Fibroblast of upper back skin (primary cell): ENCODE data around the gene SKA1.
A peak's percentile ranks its signal among the peaks of the same experiment; 100 is the strongest.
"Not testable (repeated sequence)": the region's sequence is repeated elsewhere in the genome, so short reads cannot be mapped to it uniquely, and the experiment has no call there.

Experiments
- DNase-seq: peaks from one replicate; pipeline ENCODE4 v3.0.0-alpha.2; 2013

The SKA1 gene

DNA sequence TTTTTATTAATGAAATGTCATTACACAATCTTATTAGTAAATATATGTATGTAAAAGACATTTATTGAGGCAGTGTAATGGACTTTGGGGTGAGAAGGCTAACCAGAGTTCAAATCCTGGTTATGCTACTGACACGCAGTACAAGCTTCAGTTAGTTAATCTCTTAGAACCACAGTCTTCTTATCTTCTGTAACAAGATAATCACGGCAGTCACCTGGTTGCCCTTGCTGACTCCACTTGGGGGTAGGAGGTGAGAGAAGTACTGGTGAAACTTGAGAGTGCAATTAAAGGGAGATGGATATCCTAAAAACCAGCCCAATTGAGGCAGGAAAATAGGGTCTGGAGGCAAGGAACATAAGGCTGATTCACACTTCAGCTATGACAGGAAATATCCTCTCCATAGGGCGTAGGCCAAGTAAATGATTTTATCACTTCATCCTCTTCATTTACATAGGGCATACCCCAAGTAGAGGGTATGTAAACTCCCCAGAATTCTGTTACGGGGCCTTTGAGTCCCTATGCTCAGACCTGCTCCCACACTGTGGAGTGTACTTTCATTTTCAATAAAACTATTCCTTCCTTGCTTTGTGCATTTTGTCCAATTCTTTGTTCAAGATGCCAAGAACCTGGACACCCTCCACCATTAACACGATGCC, 21.3 kb downstream of the SKA1 start:
- DNase-seq, result no peak

DNA sequence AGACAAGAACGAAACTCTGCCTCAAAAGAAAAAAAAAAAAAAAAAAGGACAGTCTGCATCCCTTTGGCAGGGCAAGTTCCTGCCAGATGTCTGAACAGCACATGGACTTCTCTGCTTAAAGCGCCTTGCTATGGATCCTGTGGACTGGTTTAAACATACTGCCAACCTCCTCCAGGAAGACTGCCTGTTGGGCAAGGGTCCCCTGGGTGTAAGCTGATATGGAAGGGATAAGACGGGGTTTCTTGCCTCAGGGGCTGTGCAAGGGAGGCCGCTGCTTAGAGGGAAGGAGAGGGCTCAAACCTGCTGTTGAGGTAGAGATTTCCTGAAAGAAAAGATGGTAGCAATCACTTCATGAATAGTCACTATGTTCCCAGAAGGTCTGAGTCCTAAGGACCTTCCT, 22.2 kb downstream of the SKA1 start:
- no peak for DNase-seq

DNA sequence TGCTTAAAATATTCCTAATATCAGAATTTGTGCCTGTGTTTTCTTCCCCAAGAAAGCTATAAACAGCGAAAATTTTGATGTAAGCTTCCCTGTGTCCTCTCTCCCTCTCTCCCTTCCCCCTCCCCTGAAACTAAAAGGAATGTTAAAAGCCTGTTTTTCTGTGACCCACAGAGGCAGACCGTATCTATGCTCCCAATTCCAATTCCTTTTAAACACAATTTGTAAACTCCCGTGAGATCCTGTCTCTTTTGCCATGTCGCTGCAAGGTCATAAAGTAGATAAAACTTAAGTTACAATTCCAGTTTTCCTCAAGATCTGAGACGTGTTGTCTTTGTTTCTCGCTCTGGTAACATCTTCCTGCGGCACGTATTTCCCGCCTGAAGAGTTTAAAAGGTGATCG, 23.3 kb downstream of the SKA1 start:
- no peak for DNase-seq

DNA sequence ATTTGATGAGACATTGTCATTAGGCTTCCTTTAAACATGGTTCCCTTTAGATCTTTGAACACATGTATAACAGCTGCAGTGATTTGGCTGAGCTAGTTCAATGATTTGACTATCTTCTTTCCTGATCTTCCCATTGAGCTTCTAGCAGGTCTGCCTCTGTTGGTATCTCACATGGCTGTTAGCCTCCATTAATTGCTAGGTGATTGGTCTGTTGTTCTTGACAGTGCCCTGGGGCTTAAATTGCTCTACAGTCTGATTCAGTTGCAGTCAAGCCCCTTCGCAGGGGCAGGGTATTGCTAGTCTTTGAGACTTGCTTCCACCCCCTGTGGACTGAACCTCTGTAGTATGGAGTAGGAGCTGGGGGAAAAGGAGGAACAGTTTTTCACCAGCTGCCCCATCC, 24.1 kb downstream of the SKA1 start:
- no peak for DNase-seq

DNA sequence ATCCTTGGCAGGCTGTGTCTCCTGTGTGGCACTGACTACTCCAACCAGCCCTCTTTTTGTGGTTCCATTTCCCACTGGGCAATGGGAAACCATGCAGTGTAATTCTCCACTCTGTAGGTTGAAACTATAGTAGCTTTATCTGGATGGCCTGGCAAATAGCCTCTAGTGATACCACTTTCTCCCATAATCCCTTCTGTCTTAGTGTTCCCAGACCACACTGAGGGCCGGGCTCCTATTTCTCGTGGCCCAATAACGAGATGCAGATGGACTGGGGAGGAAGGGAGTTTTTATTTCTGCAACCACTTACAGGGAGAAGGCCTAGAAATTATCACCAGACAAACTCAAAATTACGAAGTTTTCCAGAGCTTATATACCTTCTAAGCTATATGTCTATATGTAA, 24.7 kb downstream of the SKA1 start:
- no peak for DNase-seq

DNA sequence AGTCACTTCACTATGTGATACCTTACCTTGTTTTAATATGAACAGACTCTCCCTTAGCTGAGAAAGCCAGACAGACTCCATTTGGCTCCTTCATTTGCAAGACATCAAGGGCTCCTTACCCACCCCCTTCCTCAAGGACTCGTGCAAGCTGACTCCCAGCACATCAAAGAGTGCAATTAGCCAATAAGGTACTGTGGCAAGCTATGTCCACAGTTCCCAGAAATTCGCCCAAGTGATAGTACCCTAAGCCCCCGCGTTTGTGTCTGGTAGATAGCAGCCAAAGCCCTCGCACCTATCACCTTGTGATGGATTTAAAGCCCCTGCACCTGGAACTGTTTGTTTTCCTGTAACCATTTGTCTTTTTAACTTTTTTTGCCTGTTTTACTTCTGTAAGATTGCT, 25.6 kb downstream of the SKA1 start:
- not testable (repeated sequence) for DNase-seq

DNA sequence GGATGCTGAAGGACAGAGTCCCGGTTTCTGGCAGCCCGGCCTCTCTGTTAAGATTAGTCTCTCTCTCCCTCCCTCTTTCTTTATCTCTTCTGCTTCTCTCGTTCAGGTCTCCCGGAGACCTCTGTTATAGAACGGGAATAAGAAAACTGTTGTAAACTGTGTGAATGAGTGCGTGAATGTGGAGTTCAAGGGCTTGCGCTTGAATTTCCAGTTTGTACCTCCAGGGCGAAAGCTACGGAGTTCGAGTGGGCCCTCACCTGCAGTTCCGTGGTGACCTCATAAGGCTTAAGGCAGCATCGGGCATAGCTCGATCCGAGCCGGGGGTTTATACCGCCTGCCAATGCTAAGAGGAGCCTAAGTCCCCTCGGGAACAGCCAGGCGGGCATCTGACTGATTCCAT, 26.4 kb downstream of the SKA1 start:
- DNase-seq, result no peak

DNA sequence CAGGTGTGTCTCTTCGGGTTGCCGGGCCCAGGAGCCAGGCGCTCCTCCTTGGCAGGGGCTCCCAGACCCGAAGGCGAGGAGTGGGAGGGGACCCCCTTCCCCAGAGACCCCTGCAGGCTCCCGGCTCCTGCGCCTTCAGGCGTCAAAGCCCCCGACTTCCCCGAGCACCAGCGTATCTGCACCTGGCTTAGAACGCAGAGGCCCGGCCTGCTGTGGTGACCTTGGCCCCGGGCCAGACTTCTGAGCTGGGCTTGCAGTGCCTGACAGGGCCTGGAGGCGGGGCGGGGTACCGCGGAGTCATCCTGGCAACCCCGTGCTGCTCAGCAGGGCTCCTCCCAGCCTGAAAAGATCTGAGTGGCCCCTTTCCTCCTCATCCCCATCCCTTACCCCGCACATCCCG, 27.0 kb downstream of the SKA1 start:
- DNase-seq, result peak; percentile 6

DNA sequence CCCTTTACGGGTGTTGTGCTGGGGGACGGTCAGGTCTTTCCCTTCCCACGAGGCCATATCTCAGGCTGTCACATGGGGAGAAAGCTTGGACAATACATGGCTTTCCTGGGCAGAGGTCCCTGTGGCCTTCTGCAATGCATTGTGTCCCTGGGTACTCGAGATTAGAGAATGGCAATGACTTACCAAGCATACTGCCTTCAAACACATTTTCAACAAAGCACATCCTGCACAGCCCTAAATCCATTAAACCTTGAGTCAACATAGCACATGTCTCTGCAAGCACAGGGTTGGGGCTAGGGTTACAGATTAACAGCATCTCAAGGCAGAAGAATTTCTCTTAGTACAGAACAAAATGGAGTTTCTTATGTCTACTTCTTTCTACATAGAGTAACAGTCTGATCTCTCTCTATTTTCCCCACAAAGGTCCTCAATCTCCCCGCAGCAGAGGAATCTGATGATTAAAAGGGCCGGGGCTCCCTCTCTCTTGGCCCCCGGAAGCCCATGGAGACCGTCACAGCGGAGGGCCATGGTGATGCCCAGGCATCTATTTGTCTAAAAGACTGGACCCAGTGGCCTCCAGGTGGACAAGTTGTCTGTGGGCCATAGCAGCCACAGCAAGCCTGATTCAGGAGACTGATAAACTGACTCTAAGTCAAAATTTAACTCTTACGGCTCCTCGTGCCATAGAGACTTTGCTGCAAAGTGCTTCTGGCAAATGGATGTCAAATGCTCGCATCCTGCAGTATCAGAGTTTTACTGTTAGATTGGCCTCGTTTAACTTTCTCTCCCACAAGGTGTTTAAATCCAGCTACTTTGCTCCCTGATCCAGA, 30.1 kb downstream of the SKA1 start:
- DNase-seq, result not testable (repeated sequence)

DNA sequence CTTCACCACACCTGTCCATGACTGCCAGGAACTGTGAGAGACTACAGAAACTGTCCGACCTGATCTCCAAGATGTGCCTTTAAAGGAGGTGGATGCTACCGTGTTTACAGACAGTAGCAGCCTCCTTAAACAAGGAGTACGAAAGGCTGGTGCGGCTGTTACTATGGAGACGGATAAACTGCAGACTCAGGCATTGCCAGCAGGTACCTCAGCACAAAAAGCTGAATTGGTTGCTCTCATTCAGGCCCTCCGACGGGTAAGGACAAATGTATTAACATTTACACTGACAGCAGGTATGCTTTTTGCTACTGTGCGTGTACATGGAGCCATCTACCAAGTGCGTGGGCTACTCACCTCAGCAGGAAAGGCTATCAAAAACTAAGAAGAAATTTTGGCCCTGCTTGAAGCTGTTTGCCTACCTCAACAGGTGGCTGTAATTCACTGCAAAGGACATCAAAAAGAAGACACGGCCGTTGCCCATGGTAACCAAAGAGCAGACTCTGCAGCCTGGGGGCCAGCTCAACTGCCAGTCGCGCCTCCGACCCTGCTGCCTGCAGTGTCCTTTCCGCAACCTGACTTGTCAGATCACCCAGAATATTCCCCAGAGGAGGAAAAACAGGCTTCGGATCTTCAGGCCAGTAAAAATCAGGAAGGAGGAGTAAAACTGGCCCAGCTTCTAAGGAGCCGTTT, 30.9 kb downstream of the SKA1 start:
- DNase-seq, result no peak

DNA sequence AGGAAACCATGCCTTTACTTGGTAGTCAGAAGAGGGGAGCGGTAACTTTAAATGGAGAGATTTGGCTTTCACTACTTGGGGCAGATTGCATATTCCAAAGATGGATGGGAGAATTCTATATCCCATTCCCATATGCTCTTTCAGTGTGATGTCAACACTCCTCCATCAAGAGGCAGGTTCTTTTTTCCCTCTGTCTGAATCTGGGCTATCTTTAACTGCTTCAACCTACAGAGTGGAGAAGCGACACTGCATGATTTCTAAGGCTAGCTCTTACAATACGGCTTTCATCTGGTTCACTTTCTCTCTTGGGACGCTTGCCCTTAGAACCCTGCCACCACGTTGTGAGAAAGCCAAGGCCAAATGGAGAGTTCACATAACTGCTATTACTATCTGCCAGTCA, 34.4 kb downstream of the SKA1 start:
- no peak for DNase-seq

DNA sequence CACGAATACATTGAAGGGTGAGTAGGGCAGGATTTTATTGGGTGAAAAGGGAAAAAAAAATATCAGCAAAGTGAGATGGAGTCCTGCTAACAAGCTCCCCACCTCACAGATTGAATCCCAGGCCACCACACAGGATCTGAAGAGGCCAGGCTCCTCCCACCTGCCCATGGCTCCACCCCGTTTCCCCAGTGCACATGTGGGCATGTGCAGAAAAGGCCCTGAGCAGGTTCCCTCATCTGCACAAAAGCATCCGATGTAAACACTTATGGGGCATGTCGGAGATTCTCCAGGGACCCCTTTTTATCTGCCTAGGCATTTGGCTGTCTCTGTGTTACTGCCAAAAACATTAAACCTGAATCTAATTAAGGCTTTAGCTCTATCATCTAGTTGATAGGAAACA, 35.2 kb downstream of the SKA1 start:
- DNase-seq, result no peak

DNA sequence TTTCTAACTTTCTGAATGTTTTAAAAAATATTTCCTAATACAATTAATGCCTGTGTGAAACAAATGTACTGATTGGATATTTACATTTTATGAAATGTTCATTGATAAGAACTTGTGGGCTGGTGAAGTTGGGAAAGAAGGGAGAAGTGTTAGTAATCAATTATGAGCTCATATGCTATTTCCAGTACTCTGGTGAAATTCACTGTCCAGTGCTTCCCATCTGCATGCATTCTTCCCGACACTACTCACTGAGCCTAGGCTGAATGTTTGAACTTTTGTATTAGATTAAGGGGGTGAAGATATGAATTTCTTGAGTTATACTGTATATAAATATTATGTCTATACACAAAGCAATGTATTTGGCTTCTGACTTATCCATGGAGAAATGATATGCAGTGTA, 36.0 kb downstream of the SKA1 start:
- DNase-seq, result no peak

DNA sequence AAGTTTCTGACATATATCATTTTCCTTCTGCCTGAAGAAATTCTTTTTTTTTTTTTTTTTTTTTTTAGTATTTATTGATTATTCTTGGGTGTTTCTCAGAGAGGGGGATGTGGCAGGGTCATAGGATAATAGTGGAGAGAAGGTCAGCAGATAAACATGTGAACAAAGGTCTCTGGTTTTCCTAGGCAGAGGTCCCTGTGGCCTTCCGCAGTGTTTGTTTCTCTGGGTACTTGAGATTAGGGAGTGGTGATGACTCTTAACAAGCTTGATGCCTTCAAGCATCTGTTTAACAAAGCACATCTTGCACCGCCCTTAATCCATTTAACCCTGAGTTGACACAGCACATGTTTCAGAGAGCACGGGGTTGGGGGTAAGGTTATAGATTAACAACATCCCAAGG, 42.0 kb downstream of the SKA1 start:
- DNase-seq, result not testable (repeated sequence)

DNA sequence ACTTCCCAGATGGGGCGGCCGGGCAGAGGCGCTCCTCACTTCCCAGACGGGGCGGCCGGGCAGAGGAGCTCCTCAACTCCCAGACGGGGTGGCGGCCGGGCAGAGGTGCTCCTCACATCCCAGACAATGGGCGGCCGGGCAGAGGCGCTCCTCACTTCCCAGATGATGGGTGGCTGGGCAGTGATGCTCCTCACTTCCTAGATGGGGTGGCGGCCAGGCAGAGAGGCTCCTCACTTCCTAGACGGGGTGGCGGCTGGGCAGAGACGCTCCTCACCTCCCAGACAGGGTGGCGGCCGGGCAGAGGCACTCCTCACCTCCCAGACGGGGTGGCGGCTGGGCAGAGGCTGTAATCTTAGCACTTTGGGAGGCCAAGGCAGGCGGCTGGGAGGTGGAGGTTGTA, 42.9 kb downstream of the SKA1 start:
- not testable (repeated sequence) for DNase-seq

DNA sequence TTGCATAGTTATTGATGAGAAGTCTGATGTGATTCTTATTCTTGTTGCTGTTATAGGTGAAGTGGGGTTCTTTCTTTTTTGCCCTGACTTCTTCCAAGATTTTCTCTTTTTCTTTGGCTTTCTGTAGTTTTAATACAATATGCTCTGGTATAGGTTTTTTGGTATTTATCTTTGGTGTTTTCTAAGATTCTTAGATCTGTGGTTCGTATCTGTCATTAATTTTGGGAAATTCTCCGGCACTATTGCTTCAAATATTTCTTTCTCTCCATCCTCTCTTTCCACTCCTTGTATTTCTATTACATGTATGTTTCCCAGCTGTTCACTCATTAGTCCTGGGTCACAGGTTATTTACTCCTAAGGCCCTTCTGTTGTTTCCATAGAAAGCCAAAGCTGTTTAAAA, 43.8 kb downstream of the SKA1 start:
- DNase-seq, result no peak

DNA sequence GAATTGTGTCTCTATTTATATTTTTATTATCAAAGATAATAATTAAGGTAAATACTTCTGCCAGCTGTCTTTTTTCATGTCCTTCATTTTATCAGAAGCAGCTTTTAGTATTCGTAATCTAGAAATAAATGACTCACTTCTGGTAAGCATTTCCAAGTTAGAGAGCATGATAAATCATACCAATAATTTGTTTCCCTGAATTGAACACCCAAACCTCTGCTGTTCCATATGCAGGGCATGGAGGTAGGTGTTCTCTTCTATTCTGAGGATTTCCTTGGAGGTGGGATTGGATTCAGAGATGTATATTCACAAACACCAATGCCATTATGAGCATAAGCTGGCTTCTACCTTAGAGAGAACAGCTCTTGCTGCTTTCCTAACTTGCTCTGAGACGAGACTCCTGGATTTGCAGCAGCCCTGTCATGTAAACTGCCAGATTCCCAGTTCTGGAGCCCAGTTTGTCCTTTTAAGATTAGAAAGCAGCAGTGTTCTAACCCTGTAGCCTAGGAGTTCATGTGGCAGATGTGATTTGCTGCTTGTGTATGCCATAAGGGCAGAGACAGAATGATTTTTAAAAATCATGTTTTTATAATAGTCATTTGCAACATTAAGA, 47.5 kb downstream of the SKA1 start:
- no peak for DNase-seq

DNA sequence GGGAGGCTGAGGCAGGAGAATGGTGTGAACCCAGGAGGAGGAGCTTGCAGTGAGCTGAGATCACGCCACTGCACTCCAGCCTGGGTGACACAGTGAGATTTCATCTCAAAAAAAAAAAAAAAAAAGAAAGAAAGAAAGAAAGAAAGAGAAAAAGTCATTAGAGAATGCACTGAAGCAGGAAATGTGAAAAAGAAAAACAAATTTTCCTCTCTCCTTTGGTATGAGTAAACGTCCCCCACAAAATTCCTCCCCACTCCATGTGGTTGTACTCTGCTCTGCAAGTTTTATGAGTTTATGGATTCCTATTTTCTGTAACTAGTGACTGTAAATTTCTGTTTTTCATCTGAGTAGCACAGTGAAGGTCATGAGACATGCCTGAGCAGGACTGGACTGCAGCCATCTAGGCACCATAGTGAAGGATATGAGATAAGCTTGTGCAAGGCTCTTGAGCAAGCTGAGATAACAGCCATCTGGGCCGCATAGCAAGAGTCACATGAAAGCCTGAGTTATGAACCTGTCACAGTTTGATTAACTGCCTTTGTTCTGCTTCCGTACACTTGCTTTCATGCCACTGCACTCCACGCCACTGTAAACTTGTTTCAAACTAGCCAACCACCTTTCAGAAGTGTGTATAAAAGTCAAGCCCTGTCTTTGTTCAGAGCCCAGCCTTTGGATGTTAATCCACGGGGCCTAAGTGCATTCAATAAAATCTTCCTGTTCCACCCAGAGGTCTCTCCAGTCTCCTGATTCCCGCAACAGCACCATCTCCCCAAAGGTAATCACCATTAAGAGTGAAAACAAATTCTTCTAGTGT, 50.2 kb downstream of the SKA1 start:
- no peak for DNase-seq

DNA sequence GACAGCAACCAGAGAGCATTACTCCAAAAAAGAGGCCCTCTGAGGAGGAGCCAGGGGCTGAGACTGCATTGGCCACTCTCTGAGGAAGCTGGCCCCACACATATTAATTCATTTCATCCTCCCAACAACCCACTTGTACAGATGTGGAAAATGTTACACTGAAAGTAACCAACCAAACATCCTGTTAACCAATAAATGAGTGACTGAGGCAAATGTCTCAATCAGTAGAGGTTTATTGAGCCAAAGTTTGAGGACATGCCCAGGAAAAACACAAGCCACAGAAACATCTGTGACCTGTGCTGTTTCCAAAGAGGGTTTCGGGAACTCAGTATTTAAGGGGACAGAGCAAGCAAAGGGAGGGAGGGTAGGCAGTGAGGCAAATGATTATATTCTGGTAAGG, 53.0 kb downstream of the SKA1 start:
- no peak for DNase-seq

DNA sequence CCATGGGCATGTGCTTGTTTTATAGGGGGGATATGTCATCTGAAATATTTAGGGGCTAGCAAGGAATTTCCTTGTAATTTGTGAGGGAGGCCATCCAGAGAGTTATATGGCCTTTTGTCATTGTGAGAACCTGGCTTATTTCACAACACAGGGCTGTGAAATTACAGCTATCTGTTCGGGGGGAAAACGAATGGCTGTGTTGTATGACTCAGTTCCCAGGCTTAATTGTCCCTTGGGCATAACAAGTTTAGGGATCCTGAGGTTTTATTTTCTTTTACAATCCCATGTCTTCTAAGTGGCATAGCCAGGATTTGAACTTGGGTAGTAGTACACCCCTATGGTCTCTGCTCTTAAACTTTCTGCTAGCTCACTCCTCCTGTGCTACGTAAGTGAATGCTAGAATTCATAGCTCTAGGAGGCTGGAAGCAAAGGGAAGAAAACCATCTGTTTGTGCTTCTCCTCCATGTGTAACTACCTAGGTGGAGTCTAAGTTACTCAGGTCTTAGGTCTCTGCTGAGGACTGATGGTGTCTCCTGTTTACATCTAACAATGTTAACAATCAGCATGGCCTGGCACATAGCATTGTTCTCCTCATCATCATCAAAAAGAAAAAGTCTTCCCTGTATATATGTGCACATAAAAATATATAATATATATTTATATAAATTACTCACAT, 53.8 kb downstream of the SKA1 start:
- no peak for DNase-seq

DNA sequence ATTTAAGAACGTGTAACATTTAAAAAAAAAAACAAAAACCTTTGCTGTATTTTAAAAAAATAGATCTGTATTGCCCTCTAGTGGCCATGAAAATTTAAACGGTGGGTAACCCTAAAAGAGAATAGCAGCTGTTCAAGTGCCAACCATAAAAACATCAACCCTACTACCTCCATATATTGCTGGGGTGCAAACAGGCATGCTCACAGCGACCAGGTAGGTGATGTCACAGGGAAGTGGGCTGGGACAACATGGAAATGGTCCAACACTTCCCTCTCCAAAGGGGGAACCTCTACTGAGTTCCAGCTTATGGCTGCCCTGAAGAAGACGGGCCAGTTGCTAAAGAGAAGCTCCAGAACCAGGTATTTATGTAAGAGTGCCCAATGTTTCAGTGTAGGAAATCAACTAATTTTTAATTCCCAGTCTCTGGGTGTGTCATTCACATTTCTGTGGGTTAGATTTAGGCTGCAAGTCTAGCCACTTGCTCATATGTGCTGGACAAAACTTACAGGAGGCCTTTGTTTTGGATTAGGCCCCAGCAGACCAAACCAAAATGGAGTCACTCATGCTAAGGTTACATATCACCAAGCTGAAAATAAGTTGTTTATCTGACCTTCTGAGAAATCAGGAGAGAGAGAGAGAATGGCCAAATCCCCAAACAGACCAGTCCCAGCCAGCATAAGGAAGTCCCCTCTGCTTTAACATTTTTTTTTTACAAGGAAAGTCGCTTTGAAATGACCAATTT, 54.5 kb downstream of the SKA1 start:
- peak; percentile 19 for DNase-seq
